DND-41 (cell line): Measurements from ENCODE around the gene GRID2.

Source experiments
- CTCF ChIP-seq: IDR thresholded peaks from 2 replicates; pipeline ENCODE4 v1.5.1; 2012; ENCODE audit warnings: borderline replicate concordance, low read length, moderate library complexity, mild to moderate bottlenecking; ENCODE audit not compliant: poor library complexity, severe bottlenecking; ENCODE audit errors: extremely low read depth
- EZH2 ChIP-seq: IDR thresholded peaks from 3 replicates; pipeline ENCODE4 v1.6.1; 2012; ENCODE audit warnings: borderline replicate concordance, low read depth, mild to moderate bottlenecking, moderate library complexity, low read length, inconsistent platforms; ENCODE audit not compliant: severe bottlenecking

DNA sequence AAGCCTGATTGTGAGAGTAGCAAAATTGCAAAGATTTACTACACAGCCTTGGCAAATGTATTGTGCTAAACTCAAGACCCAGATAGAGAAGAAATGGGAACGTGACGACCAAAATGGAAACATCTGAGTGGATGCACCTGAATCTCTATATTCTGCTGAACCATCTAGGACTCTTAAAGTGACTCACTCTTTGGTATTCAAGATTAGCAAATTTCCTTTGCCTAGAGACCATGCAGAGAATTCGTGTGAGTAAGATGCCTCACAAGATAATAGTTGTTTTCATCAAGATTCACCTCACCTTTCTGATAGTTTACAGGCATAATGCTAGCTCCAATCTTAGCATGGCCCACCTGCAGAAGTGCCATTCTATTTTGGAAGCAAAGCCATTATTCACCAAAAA lies 1510.4 kb downstream of the GRID2 start:
- no peak for TF ChIP-seq CTCF
- no peak for TF ChIP-seq EZH2
